HepG2 (cell line): ENCODE data around the gene TRA2B. TPM values are rescaled to one million over a fixed set of nuclear protein-coding genes. Genes with fewer than 3 reads are reported as not detected.
A peak's percentile ranks its signal among the peaks of the same experiment; 100 is the strongest.

Experiments
- EEA1 ChIP-seq: sonication (generic); formaldehyde crosslinking; IDR thresholded peaks from 2 replicates; pipeline ENCODE4 v1.5.1; 2020; ENCODE audit warnings: mild to moderate bottlenecking, missing genetic modification reagents, borderline replicate concordance
- GZF1 ChIP-seq: sonication (generic); formaldehyde crosslinking; IDR thresholded peaks from 2 replicates; pipeline ENCODE4 v1.5.1; 2020; ENCODE audit warnings: mild to moderate bottlenecking, missing genetic modification reagents
- MBNL3 ChIP-seq: fragments of 250-450 bp; sonication (Bioruptor Pico); conservative IDR thresholded peaks from 2 replicates; pipeline ENCODE4 v1.8.0; 2022; ENCODE audit warnings: mild to moderate bottlenecking, inconsistent platforms
- PRMT3 ChIP-seq: sonication (generic); formaldehyde crosslinking; IDR thresholded peaks from 2 replicates; pipeline ENCODE4 v1.8.1; 2022; ENCODE audit warnings: low read depth, mild to moderate bottlenecking, moderate library complexity, missing genetic modification reagents, borderline replicate concordance
- SIX4 ChIP-seq: sonication (generic); formaldehyde crosslinking; IDR thresholded peaks from 2 replicates; pipeline ENCODE4 v1.4.0; 2020; ENCODE audit warnings: missing genetic modification reagents
- SP2 ChIP-seq: sonication (generic); formaldehyde crosslinking; IDR thresholded peaks from 2 replicates; pipeline ENCODE4 v1.5.1; 2020; ENCODE audit warnings: mild to moderate bottlenecking, missing genetic modification reagents
- SUZ12 ChIP-seq: fragments of 150-350 bp; IDR thresholded peaks from 2 replicates; pipeline ENCODE4 v1.6.1; 2014; ENCODE audit warnings: low read depth, low read length
- TMF1 ChIP-seq: sonication (generic); formaldehyde crosslinking; IDR thresholded peaks from 2 replicates; pipeline ENCODE4 v1.8.1; 2022; ENCODE audit warnings: low read depth, missing genetic modification reagents
- XBP1 ChIP-seq: sonication (generic); formaldehyde crosslinking; IDR thresholded peaks from 2 replicates; pipeline ENCODE4 v1.5.0; 2020; ENCODE audit warnings: missing genetic modification reagents
- ZMYM4 ChIP-seq: sonication (generic); formaldehyde crosslinking; IDR thresholded peaks from 2 replicates; pipeline ENCODE4 v1.8.1; 2023; ENCODE audit warnings: mild to moderate bottlenecking, missing genetic modification reagents
- ZNF12 ChIP-seq: sonication (generic); formaldehyde crosslinking; IDR thresholded peaks from 2 replicates; pipeline ENCODE4 v1.5.0; 2020; ENCODE audit warnings: missing genetic modification reagents
- ZNF251 ChIP-seq: sonication (generic); formaldehyde crosslinking; IDR thresholded peaks from 2 replicates; pipeline ENCODE4 v1.9.0; 2021; ENCODE audit warnings: mild to moderate bottlenecking, missing genetic modification reagents
- ZNF337 ChIP-seq: sonication (generic); formaldehyde crosslinking; IDR thresholded peaks from 2 replicates; pipeline ENCODE4 v1.5.1; 2020; ENCODE audit warnings: missing genetic modification reagents, low read depth, mild to moderate bottlenecking, borderline replicate concordance
- ZNF766 ChIP-seq: sonication (generic); formaldehyde crosslinking; IDR thresholded peaks from 2 replicates; pipeline ENCODE4 v1.5.0; 2020; ENCODE audit warnings: missing genetic modification reagents, borderline replicate concordance
- ZNF777 ChIP-seq: sonication (generic); formaldehyde crosslinking; IDR thresholded peaks from 2 replicates; pipeline ENCODE4 v1.4.0; 2020; ENCODE audit warnings: missing genetic modification reagents
- ZSCAN31 ChIP-seq: sonication (generic); formaldehyde crosslinking; IDR thresholded peaks from 2 replicates; pipeline ENCODE4 v1.5.0; 2020; ENCODE audit warnings: low read depth, mild to moderate bottlenecking, missing genetic modification reagents
- polyA plus RNA-seq, 8 experiments: library from polyadenylated mRNA; depleted of rRNA in 3 of 8; stranded (reverse) in 7 of 8; unstranded in 1 of 8; fragments of >200 nt; fragmentation: Illumina TruSeq in 4 of 8; extraction: Trizol in 4 of 8; gene quantifications; 2 replicates each; pipeline versions ENCODE4 v1.2.1 to v1.2.3, GENCODE V29; 2011 to 2016; ENCODE audit warnings: low read depth in 4 of 8, missing spikeins in 1 of 8, mixed read lengths in 1 of 8; ENCODE audit not compliant: insufficient read depth in 1 of 8
- total RNA-seq, 5 experiments: library from RNA; depleted of rRNA; stranded (reverse); fragments of >200 nt; fragmentation: Illumina TruSeq; extraction: Trizol; gene quantifications; 2 replicates each; pipeline ENCODE4 v1.2.3, GENCODE V29; 2016; ENCODE audit warnings: low read depth in 1 of 5
- TF ChIP-seq, protein P1 (sequence below): sonication (generic); formaldehyde crosslinking; IDR thresholded peaks from 2 replicates; pipeline ENCODE4 v1.4.0; 2020; ENCODE audit warnings: missing genetic modification reagents, borderline replicate concordance
- TF ChIP-seq, protein P2 (sequence below): sonication (generic); formaldehyde crosslinking; IDR thresholded peaks from 2 replicates; pipeline ENCODE4 v1.5.1; 2020; ENCODE audit warnings: missing genetic modification reagents, mild to moderate bottlenecking, borderline replicate concordance
- TF ChIP-seq, protein P3 (sequence below): IDR thresholded peaks from 2 replicates; pipeline ENCODE4 v1.6.1; 2016; ENCODE audit warnings: low read depth, control low read depth
- TF ChIP-seq, protein P4 (sequence below): sonication (generic); formaldehyde crosslinking; IDR thresholded peaks from 2 replicates; pipeline ENCODE4 v1.8.0; 2022; ENCODE audit warnings: missing genetic modification reagents, mild to moderate bottlenecking, moderate library complexity, borderline replicate concordance

Gene TRA2B
- total and polyA plus RNA-seq, 2 of the 13 experiments (the other 11 are each of a cell fraction or from before 2014, with no cell fraction given): 105 to 241 TPM

DNA sequence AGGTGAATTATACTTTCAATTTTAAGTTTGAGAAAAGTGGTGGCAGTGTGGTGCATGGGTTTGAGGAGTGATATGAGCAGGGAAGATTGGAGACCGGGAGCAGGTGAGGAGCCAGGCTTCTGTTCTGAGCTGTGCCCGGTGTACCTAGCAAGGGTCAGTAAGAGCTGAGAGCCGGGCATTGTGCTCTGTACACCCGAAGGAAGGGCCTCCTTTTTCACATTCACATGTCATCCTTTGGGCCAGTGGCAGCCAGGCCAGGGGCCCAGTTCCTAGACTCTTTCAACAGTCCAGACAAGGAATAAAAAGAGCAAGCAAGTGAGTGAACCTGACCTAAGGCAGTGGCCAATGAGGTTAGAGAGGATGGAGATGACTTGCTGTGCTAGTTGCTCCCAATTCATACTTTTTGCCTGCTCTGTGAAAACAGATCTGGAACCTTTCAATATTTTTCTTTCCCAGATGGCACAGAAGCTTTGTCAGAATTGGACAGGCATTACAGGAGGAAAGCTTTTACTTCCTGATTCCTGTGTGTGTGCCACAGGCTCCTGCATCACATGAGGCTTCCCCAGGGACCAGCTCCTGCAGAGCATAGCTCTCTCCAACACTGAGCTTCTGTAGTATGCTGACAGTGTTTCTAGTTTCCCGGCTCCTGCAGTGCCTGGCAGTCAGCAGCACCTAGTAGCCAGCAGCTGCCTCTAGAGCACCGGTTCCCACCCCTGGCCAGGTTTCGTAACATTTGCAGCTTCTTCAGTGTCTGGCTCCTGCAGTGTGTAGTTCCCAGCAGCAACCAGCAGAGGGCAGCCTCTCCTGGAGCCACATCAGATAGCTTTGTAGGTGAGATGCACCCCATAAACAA is 5.3 kb upstream of the TRA2B start (continued):
- TF ChIP-seq, protein P1, sequence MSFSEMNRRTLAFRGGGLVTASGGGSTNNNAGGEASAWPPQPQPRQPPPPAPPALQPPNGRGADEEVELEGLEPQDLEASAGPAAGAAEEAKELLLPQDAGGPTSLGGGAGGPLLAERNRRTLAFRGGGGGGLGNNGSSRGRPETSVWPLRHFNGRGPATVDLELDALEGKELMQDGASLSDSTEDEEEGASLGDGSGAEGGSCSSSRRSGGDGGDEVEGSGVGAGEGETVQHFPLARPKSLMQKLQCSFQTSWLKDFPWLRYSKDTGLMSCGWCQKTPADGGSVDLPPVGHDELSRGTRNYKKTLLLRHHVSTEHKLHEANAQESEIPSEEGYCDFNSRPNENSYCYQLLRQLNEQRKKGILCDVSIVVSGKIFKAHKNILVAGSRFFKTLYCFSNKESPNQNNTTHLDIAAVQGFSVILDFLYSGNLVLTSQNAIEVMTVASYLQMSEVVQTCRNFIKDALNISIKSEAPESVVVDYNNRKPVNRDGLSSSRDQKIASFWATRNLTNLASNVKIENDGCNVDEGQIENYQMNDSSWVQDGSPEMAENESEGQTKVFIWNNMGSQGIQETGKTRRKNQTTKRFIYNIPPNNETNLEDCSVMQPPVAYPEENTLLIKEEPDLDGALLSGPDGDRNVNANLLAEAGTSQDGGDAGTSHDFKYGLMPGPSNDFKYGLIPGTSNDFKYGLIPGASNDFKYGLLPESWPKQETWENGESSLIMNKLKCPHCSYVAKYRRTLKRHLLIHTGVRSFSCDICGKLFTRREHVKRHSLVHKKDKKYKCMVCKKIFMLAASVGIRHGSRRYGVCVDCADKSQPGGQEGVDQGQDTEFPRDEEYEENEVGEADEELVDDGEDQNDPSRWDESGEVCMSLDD: 0 out of 2 replicates have a peak, but pooled peaks have one; percentile 42
- TF ChIP-seq SUZ12: no peak
- no peak for TF ChIP-seq XBP1 (CRISPR knock-in tag)
- no peak for TF ChIP-seq SP2 (CRISPR knock-in tag)
- TF ChIP-seq MBNL3 (CRISPR knock-in tag): no peak
- TF ChIP-seq ZNF12 (CRISPR knock-in tag): no peak
- TF ChIP-seq TMF1 (CRISPR knock-in tag): no peak
- TF ChIP-seq, protein P2, sequence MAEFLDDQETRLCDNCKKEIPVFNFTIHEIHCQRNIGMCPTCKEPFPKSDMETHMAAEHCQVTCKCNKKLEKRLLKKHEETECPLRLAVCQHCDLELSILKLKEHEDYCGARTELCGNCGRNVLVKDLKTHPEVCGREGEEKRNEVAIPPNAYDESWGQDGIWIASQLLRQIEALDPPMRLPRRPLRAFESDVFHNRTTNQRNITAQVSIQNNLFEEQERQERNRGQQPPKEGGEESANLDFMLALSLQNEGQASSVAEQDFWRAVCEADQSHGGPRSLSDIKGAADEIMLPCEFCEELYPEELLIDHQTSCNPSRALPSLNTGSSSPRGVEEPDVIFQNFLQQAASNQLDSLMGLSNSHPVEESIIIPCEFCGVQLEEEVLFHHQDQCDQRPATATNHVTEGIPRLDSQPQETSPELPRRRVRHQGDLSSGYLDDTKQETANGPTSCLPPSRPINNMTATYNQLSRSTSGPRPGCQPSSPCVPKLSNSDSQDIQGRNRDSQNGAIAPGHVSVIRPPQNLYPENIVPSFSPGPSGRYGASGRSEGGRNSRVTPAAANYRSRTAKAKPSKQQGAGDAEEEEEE (CRISPR knock-in tag): no peak
- TF ChIP-seq, protein P3, sequence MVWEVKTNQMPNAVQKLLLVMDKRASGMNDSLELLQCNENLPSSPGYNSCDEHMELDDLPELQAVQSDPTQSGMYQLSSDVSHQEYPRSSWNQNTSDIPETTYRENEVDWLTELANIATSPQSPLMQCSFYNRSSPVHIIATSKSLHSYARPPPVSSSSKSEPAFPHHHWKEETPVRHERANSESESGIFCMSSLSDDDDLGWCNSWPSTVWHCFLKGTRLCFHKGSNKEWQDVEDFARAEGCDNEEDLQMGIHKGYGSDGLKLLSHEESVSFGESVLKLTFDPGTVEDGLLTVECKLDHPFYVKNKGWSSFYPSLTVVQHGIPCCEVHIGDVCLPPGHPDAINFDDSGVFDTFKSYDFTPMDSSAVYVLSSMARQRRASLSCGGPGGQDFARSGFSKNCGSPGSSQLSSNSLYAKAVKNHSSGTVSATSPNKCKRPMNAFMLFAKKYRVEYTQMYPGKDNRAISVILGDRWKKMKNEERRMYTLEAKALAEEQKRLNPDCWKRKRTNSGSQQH (CRISPR knock-in tag): 0 out of 2 replicates have a peak, but pooled peaks have one; percentile 54
- no peak for TF ChIP-seq ZNF766
- TF ChIP-seq ZMYM4 (CRISPR knock-in tag): peak; percentile 65
- TF ChIP-seq, protein P4, sequence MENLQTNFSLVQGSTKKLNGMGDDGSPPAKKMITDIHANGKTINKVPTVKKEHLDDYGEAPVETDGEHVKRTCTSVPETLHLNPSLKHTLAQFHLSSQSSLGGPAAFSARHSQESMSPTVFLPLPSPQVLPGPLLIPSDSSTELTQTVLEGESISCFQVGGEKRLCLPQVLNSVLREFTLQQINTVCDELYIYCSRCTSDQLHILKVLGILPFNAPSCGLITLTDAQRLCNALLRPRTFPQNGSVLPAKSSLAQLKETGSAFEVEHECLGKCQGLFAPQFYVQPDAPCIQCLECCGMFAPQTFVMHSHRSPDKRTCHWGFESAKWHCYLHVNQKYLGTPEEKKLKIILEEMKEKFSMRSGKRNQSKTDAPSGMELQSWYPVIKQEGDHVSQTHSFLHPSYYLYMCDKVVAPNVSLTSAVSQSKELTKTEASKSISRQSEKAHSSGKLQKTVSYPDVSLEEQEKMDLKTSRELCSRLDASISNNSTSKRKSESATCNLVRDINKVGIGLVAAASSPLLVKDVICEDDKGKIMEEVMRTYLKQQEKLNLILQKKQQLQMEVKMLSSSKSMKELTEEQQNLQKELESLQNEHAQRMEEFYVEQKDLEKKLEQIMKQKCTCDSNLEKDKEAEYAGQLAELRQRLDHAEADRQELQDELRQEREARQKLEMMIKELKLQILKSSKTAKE: 0 out of 2 replicates have a peak, but pooled peaks have one; percentile 16
- peak; percentile 46; the same call in 1 of the 2 replicates for TF ChIP-seq ZSCAN31 (CRISPR knock-in tag)
- 0 out of 2 replicates have a peak, but pooled peaks have one; percentile 23 for TF ChIP-seq SIX4 (CRISPR knock-in tag)
- no peak for TF ChIP-seq GZF1
- TF ChIP-seq ZNF337: no peak
- no peak for TF ChIP-seq ZNF251 (CRISPR knock-in tag)
- TF ChIP-seq EEA1 (CRISPR knock-in tag): no peak
- no peak for TF ChIP-seq PRMT3 (CRISPR knock-in tag)
- TF ChIP-seq ZNF777 (CRISPR knock-in tag): 0 out of 2 replicates have a peak, but pooled peaks have one; percentile 4
